Vagina (tissue), 2 donors: Measurements from ENCODE around the gene NLGN1.

Experiments
- CTCF ChIP-seq, 3 experiments: fragments of 450-650 bp in 2 of 3; fragments of 200-600 bp in 1 of 3; sonication (generic) in 1 of 3; IDR thresholded peaks; one replicate each; pipeline ENCODE4 v1.5.1; 2017 to 2019; ENCODE audit warnings: antibody characterized with exemption in 3 of 3, mild to moderate bottlenecking in 2 of 3, moderate library complexity in 2 of 3
- POLR2A ChIP-seq, 2 donors: fragments of 450-650 bp; IDR thresholded peaks; one replicate each; pipeline ENCODE4 v1.6.1; 2017; ENCODE audit warnings: antibody characterized with exemption in 2 of 2, mild to moderate bottlenecking in 2 of 2, moderate library complexity in 2 of 2
- POLR2AphosphoS5 ChIP-seq, 2 donors: sonication (generic); formaldehyde crosslinking; IDR thresholded peaks; one replicate each; pipeline ENCODE4 v1.9.0; 2017; ENCODE audit warnings: antibody characterized with exemption in 2 of 2, mild to moderate bottlenecking in 2 of 2, low read depth in 1 of 2; ENCODE audit not compliant: insufficient read depth in 1 of 2

GRCh38 chr3:173843060-173843459 lies 445.5 kb downstream of the NLGN1 start:
- TF ChIP-seq CTCF (IDR thresholded peaks at IDR 0.05) (no peak), POLR2A (IDR thresholded peaks at IDR 0.05) (no peak), POLR2AphosphoS5 (IDR thresholded peaks at IDR 0.05; ENCODE audit: insufficient read depth in 1 of 2, low read depth in 1 of 2) (no peak)
